ENCODE results near the gene TNNI3K. TPM values are rescaled to one million over a fixed set of nuclear protein-coding genes. Genes with fewer than 3 reads are reported as not detected.

Gene TNNI3K
- total RNA-seq, 1 experiment from 2014 or later, result not detected

DNA sequence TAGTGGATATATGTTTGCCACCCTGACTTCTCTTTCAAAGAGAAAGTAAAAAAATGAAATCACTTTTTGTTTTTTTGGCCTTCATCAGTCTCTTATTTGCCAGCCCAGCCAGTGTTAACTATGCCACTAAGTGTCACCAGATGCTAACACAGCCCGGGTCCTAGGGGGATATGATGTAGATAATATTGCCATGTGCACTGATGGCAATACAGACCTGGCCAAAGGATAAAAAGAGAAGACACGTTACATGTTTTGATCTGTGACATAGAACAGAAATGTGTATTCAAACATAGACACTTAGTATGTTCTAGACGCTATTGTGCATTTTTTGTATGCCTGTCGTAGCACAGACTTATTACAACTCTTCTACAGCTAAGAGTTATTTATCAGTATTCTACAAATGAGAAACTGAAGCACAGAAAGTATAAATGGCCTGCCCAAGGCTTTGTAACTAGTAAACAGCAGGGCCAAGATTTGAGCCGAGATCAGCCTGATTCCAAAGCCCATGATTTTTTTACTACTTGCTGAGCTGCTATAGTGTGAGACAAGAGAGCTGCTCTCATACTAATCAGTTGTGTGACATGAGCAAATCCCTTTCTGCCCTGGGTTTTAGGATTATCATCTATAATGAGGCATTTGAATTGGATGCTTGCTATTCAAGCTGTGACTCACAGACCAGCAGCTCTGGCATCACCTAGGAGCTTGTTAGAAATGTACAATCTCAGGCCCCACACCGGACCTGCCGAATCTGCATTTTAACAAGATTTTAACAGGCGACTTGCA, 270.9 kb downstream of the TNNI3K start:
- H3K4me2 ChIP-seq (ENCODE audit: insufficient read depth, insufficient read length, low read length), result no peak overlapping the region
- peak overlapping the region; percentile 39 for H3K18ac ChIP-seq (ENCODE audit: insufficient read length, low read depth, low read length)
- H2AK5ac ChIP-seq (ENCODE audit: insufficient read length, low read length), result no peak overlapping the region
- no peak overlapping the region for H2BK20ac ChIP-seq (ENCODE audit: low read depth, low read length, poor library complexity, severe bottlenecking)
- H3K9me3 ChIP-seq (ENCODE audit: control insufficient read depth, low read depth, low read length), result no peaks in the 10 kb centered on the region
- Mint-ChIP-seq H3K4me3 (no peak overlapping the region), H3K36me3 (ENCODE audit: insufficient read depth in 1 of 3, low read depth in 3 of 3) (no peaks in the 10 kb centered on the region; a peak in 1 of 7 replicates), H3K27me3 (ENCODE audit: low read depth) (no peaks in the 10 kb centered on the region), H3K27ac (peak overlapping the region in 2 of 3 experiments; percentile 42 to 73; a peak in 2 of 7 replicates), H3K9me3 (no peaks in the 10 kb centered on the region), H3K4me1 (peaks cover 39 to 42% of the 10 kb centered on the region in 2 experiments)
- no peak overlapping the region for H3K9ac ChIP-seq (ENCODE audit: extremely low read depth, insufficient read length, low read length)
- H2BK120ac ChIP-seq (ENCODE audit: low read depth, low read length, poor library complexity, severe bottlenecking), result no peak overlapping the region
- H2BK15ac ChIP-seq (ENCODE audit: low read depth, low read length), result no peak overlapping the region
- no peak overlapping the region; the same call in 1 of the 2 replicates for H3K4ac ChIP-seq (ENCODE audit: low read depth, low read length)
- H3K79me2 ChIP-seq (ENCODE audit: insufficient read depth, low read length), result no peaks in the 10 kb centered on the region
- H3K56ac ChIP-seq (ENCODE audit: insufficient read length, low read depth, low read length), result no peak overlapping the region
- H2AFZ ChIP-seq (ENCODE audit: low read length), result no peak overlapping the region
- H3K79me1 ChIP-seq (ENCODE audit: insufficient read depth, low read depth, low read length, poor library complexity, severe bottlenecking), result no peaks in the 10 kb centered on the region
- TF ChIP-seq, protein P1, sequence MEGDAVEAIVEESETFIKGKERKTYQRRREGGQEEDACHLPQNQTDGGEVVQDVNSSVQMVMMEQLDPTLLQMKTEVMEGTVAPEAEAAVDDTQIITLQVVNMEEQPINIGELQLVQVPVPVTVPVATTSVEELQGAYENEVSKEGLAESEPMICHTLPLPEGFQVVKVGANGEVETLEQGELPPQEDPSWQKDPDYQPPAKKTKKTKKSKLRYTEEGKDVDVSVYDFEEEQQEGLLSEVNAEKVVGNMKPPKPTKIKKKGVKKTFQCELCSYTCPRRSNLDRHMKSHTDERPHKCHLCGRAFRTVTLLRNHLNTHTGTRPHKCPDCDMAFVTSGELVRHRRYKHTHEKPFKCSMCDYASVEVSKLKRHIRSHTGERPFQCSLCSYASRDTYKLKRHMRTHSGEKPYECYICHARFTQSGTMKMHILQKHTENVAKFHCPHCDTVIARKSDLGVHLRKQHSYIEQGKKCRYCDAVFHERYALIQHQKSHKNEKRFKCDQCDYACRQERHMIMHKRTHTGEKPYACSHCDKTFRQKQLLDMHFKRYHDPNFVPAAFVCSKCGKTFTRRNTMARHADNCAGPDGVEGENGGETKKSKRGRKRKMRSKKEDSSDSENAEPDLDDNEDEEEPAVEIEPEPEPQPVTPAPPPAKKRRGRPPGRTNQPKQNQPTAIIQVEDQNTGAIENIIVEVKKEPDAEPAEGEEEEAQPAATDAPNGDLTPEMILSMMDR (conservative IDR thresholded peaks at IDR 0.05), result no peak
- H3K23me2 ChIP-seq (ENCODE audit: insufficient read length, low read depth, low read length, poor library complexity, severe bottlenecking), result no peaks in the 10 kb centered on the region
- H3K4me1 ChIP-seq (ENCODE audit: insufficient read depth, low read length), result no peaks in the 10 kb centered on the region
- H3K14ac ChIP-seq (ENCODE audit: insufficient read depth, low read length), result no peak overlapping the region
- H3K27me3 ChIP-seq (ENCODE audit: insufficient read depth, low read length), result no peaks in the 10 kb centered on the region
- H4K5ac ChIP-seq (ENCODE audit: insufficient read length, low read depth, low read length), result no peak overlapping the region
- H4K91ac ChIP-seq (ENCODE audit: insufficient read length, low read depth, low read length), result no peak overlapping the region
- H4K20me1 ChIP-seq (ENCODE audit: control insufficient read depth, insufficient read depth, insufficient read length), result no peaks in the 10 kb centered on the region
- peak overlapping the region; percentile 93 for H3T11ph ChIP-seq (ENCODE audit: low read length)
- DNase-seq, result no peak
- H2BK12ac ChIP-seq (ENCODE audit: insufficient read length, low read depth, low read length), result peak overlapping the region; percentile 57
- H3K27ac ChIP-seq (ENCODE audit: insufficient read length, low read depth, low read length), result no peak overlapping the region
- H2BK5ac ChIP-seq (ENCODE audit: insufficient read length, low read length), result no peak overlapping the region
- no peak overlapping the region for H3K23ac ChIP-seq (ENCODE audit: insufficient read length, low read depth, low read length)
- no peak overlapping the region for H4K8ac ChIP-seq (replicated peaks; ENCODE audit: insufficient read length, low read depth, low read length)
- WGBS (ENCODE audit: extremely low coverage, insufficient read length, low lambda C conversion rate), result no CpG with 5 or more reads among the region's 8 CpGs
